Measurements from ENCODE around the gene EPDR1. TPM values are rescaled to one million over a fixed set of nuclear protein-coding genes. Genes with fewer than 3 reads are reported as not detected.

Gene EPDR1
- total RNA-seq, 4 donors from 2014 or later, result 1.1 to 13.9 (median 4.8) TPM

DNA sequence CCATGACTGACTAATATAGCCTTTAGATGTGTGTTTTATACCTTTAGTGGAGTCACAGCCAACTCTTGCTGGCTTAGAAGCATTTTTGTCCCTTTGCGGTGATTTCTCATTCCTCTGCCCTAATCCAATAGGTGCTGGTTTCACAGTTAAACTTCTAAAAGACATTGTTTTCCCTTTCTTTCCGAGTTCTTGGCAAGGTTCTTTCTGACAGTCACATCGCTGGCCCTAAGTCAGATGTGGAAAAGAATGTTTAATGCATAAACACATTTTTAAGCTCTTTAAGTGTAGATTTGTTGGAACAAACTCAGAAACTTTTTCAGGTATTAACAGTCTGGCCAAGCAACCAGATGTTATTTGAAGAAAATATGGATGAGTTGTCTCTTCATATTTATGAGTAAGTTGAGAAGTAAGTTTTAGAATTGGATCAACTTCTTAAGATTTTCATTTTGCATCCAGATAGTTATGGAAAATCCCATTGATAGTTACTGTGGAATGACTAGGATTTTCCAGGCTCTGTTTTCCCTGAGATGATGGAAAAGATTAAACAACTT lies 4.1 kb downstream of the EPDR1 start:
- 55 to 57% methylated on average over 3 of the region's 3 CpGs for WGBS, 2 donors
- no peak for DNase-seq (ENCODE audit: low spot score in 2 of 2)
- H3K4me3 ChIP-seq (ENCODE audit: low read depth, poor library complexity, severe bottlenecking), result no peak overlapping the region
- no peak for TF ChIP-seq POLR2A (IDR thresholded peaks at IDR 0.05)
- TF ChIP-seq, protein P1, sequence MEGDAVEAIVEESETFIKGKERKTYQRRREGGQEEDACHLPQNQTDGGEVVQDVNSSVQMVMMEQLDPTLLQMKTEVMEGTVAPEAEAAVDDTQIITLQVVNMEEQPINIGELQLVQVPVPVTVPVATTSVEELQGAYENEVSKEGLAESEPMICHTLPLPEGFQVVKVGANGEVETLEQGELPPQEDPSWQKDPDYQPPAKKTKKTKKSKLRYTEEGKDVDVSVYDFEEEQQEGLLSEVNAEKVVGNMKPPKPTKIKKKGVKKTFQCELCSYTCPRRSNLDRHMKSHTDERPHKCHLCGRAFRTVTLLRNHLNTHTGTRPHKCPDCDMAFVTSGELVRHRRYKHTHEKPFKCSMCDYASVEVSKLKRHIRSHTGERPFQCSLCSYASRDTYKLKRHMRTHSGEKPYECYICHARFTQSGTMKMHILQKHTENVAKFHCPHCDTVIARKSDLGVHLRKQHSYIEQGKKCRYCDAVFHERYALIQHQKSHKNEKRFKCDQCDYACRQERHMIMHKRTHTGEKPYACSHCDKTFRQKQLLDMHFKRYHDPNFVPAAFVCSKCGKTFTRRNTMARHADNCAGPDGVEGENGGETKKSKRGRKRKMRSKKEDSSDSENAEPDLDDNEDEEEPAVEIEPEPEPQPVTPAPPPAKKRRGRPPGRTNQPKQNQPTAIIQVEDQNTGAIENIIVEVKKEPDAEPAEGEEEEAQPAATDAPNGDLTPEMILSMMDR (IDR thresholded peaks at IDR 0.05), result no peak
- intact Hi-C loops (cut with DNase I; ENCODE audit: low total_unique reads), result no loop called here

DNA sequence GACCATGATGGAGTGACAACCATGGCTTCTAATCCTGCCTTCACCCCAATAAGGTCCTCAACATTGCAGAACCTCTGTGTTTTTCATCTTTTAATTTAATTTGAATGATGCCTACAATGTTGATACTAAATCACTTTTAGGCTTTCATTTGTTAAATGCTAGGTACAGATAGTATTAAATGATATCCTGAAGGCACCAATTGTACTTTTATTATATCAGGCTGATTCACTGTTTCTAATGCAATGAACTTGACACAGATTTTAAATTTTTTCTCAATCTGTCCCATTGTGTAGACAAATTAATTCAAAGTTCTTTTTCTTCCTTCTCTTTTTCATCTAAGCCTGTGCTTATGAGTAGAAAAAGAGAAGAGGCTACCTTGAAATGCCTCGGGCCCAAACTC lies 5.2 kb downstream of the EPDR1 start:
- intact Hi-C loops (cut with DNase I; ENCODE audit: low total_unique reads), result no loop called here
- no peak overlapping the region for H3K4me3 ChIP-seq (ENCODE audit: low read depth, poor library complexity, severe bottlenecking)
- no peak for TF ChIP-seq POLR2A (IDR thresholded peaks at IDR 0.05)
- TF ChIP-seq, protein P1 (IDR thresholded peaks at IDR 0.05), result no peak
- no peak for DNase-seq (ENCODE audit: low spot score in 2 of 2)
- WGBS, 2 donors, result 86 to 92% methylated on average over 1 of the region's 1 CpG

DNA sequence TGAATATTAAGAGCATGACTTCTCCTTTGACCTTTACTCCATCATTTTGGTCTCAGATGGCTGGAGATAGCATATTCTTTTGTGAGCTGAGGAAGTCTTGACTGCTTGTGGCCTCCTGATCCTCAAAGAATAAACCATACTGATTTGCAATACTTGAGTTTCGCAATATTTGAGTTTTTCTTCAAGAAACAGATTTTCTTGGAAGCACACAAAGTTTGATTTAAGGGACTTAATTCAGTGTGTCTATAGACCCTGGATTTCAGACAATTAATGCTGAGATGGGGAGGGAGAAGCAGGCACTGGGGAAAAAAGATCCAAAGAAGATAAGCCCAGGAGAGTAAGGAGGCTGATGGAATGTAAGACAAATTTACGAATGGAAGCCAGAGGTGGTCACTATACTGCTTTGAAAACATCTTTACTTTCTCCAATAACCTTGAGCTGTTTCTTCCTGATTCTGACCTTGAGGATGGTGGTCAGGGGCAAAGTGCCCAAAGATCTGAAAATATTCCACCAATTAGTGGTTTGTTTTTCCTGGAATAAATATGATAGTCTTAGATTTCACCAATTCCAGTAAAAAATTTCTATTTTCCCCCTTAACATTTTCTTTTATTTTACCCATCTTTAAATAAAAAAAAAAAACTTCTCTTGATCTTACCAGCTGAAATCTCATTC lies 7.5 kb downstream of the EPDR1 start:
- 84 to 89% methylated on average over 2 of the region's 2 CpGs for WGBS, 2 donors
- no peak for DNase-seq (ENCODE audit: low spot score in 2 of 2)
- intact Hi-C loops (cut with DNase I; ENCODE audit: low total_unique reads), result no loop called here
- no peak overlapping the region for H3K4me3 ChIP-seq (ENCODE audit: low read depth, poor library complexity, severe bottlenecking)
- no peak for TF ChIP-seq POLR2A (IDR thresholded peaks at IDR 0.05)
- TF ChIP-seq, protein P1 (IDR thresholded peaks at IDR 0.05), result no peak

DNA sequence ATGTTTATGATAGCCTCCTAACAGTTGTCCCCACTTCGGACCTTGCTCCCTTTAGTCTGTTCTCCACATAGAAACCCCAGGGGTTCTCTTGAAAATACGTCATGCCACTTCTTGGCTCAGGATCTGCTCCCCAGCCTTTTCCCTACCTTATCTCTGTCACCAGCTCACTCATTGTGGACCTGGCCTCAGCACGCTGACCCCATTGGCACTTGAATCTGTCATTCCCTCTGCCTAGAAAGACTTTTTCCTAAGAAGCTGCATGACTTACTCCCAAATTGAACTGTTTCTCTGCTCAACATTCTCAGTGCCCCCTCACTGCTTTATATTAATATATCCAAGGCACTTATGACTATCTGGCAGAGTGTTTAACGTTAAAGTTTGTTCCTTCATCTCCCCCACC lies 8.4 kb downstream of the EPDR1 start:
- TF ChIP-seq POLR2A (IDR thresholded peaks at IDR 0.05), result no peak
- TF ChIP-seq, protein P1 (IDR thresholded peaks at IDR 0.05), result no peak
- DNase-seq (ENCODE audit: low spot score in 2 of 2), result no peak
- 84 to 86% methylated on average over 4 of the region's 4 CpGs for WGBS, 2 donors
- H3K4me3 ChIP-seq (ENCODE audit: low read depth, poor library complexity, severe bottlenecking), result no peak overlapping the region
- intact Hi-C loops (cut with DNase I; ENCODE audit: low total_unique reads), result no loop called here

DNA sequence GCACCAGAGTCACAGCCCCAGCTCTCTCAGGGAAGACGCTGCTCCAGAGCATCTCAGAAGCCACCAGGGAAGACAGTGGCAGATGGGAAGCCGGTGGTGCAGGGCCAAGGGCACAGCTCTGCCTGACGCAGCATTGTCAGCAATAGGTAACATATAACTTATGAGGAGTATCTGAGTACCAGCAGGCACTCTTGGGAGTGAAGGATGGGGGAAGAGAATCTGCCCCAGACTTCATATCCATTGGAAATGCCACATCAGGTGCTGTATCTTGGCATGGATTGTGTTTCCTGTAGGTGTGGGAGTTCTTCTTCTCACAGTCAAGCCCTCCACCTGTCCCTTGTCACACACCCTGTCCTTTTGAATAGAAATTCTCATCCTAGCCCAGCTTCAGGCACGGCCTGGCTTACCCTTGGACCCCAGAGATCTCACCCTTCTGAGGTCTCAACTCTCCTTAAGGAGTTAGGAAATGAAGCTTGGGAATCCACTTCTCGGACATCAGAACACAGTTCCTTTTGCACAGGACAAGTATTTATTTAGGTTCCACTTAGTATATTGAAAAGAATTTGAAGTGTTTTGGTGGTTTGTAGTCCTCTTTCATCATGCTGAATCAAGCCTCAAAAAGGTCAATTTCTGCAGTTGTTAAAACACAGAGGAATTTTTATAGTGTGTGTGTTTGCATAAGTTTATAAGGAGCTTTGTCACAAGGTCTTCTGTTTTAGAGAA lies 9.9 kb downstream of the EPDR1 start:
- TF ChIP-seq, protein P1 (IDR thresholded peaks at IDR 0.05), result no peak
- TF ChIP-seq POLR2A (IDR thresholded peaks at IDR 0.05), result no peak
- 88 to 90% methylated on average over 5 of the region's 5 CpGs for WGBS, 2 donors
- H3K4me3 ChIP-seq (ENCODE audit: low read depth, poor library complexity, severe bottlenecking), result no peak overlapping the region
- intact Hi-C loops (cut with DNase I; ENCODE audit: low total_unique reads), result no loop called here
- DNase-seq (ENCODE audit: low spot score in 2 of 2), result no peak
